ENCODE measurements around the gene ISY1.
A peak's percentile ranks its signal among the peaks of the same experiment; 100 is the strongest.
"Not testable (repeated sequence)": the region's sequence is repeated elsewhere in the genome, so short reads cannot be mapped to it uniquely, and the experiment has no call there.

Gene ISY1

DNA sequence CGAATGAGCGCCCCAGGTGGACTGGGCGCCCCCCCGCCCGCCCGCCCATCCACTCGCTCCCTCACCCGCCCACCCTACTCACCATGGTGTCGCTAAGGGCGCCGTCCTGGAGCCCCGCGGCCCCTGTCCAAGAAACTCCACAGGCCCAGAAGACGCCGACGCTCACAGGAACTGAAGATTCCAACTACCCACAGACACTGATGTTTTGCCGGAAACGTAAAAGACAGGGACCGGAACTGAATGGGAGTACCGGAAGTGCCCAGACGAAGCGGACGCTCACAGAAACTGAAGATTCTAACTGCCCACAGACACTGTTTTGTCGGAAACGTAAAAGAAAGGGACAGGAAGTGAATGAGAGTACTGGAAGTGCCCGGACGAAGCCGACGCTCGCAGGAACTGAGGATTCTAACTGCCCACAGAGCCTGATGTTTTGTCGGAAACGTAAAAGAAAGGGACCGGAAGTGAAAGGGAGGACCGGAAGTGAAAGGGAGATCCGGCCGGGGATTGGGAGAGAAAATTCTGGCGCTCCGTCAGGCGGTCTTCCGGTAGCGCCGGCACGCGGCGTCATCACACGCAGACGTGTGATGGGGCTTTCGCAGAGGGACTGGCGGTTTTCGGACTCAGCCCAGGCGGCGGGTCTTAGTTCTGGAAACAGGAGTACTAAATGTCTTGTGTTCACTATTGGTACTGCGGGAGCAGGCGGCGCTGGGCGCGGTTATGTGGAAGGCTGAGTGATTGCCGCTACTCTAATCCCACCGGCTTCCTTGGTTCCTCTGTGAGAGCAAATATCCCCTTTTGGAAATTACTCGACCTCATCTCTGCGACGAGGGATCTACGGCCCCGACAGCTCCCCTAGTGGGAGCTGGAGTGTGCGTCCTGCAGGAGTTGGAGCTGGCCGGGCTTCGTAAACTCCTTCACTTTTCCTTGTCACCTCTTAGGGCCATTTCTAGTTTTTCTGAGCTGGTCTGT lies at the start of gene ISY1:
Gene ISY1 (minus strand): TSS at position 173 of the 969 bp plus-strand sequence. CDS start 88 bp downstream, at position 85.
- DNase-seq = peak; percentile 86

- no peak for DNase-seq
These were observed 46.6 kb upstream of the ISY1 start for GRCh38 chr3:129207479-129207878.

DNA sequence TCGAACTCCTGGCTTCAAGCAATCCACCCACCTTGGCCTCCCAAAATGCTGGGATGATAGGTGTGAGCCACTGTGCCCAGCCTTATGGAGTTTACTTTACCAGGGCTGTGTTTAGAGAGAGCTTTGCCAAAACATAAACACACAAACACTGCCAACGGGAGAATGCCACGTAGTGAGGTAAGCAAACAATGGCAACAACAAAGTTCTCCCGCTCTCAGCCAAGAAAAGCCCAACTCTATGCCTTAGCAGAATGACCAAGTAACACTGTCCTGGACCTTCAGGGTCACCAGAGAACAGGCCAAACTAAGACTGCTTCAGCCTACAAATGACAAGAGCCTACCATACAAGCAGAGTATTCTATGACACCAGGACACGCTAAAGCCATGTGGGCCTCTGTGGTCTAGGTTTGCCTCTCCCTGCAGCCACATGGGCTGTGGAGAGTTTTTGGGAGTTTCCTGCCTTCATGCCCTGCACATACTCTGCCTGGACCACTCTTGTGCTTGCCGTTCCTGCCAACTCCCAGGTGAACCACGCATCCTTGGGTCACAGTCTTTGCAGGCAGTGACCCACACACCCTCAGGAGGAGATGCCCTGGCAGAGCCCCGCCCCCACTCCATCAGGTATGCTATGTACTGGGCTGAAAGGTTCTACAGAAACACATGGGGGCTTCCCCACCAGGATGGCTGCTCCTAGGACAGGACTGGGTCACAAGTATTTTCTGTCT lies 44.4 kb upstream of the ISY1 start:
- DNase-seq = no peak

DNA sequence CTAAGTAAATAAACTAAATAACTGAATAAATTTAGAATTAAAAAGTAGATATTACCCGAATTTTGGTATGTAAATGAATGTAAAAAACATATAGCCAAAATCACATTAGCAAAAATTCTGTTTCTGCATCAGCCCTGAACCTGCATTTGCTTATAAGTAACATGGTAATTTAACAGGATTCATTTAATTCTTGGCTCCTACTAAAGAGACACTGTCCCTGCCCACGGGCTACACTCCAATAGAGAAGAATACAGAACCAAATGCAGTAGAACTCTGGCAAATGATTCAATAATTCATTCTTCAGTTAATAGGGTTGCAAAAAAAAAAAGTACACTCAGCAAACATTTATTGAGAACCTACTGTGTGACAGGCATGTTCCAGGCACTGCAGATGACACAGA lies 43.6 kb upstream of the ISY1 start:
- DNase-seq = no peak

DNA sequence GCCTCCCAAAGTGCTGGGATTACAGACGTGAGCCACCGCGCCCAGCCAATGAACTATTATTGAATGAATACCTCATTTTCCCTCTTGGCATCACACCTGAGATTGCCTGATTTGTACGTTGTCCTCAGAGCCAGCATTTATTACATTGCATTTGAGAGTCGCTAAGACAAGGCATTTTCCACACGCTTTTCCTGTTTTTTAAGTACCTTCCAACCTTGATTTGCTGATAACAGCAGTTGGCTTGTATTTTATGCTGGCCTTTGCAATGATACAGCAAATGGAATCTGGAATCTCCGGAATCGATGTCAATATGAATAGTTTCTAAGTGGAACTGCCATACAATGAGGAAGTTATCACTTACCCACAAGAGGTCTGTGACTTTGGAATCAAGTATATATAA lies 38.5 kb upstream of the ISY1 start:
- no peak for DNase-seq

DNA sequence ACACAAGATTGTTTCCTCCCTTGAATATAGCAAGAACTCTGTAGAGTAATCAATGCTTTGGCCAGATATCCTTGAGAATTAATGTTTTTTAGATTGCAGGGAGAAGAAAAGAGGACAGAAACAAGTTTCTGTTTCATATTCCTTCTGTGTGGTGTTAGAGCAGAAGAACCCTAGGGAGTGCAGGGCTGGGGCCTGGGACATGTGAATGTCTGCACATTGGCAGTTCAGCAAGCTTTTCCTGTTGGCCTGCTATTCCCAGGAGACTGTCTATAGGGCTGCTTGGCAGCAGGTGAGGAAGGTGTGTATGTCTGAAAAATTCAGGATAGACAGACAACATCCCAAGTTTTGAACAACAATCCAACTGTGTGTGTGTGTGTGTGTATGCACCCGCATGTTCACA lies 36.5 kb upstream of the ISY1 start:
- no peak for DNase-seq

DNA sequence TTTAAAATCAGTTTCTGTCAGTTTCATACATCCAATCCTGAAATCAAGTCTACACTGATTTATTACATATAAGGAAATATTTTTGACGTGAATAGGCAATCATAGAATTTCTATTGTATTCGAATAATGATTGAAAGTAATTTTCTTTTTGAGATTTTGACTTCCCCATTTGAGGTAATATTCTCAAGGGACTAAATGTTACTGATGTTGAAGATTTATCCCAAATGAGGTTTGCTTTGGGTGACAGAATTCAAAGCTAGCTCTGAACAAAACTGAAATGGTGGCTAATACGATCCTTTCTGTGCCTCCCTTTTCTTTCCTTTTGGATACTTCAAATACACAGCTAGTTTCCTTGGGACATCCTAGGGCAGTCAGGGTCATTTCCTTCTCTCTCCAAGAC lies 35.7 kb upstream of the ISY1 start:
- no peak for DNase-seq

DNA sequence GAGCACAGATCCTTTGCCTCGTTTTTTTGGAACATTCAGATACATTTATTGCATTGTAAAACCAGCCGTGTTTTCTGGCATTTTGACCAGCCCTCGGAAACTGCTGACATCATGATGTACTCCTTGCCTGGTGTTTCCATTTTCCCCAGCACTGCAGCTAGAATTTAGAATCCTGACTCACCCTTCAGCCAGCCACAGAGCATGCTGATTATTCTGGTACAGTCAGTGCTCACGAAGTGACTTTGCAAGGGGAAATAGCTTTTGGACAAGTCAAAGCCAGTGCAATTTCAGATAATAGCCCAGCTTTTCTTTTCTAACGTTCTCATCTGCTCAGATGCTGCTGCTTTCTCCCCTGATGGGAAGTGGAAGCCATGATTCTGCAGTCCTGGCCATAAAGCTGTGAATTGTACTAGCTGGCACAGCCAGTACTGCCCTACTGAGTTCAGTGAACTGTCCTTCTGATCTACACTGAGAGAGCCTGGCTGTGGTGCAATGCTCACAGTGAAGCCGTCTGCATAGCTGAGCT lies 34.9 kb upstream of the ISY1 start:
- no peak for DNase-seq

DNA sequence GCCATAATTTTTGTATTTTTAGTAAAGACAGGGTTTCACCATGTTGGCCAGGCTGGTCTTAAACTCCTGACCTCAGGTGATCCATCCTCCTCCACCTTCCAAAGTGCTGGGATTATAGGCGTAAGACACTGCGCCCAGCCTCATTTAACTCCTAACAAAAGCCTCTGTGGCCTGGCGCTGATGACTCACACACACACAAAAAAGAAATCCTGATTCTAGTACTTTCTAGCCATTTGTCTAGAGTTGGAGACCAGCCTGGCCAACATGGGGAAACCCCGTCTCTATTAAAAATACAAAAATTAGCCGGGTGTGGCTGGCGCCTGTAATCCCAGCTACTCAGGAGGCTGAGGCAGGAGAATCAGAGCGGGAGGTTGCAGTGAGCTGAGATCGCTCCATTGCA lies 28.9 kb upstream of the ISY1 start:
- DNase-seq = not testable (repeated sequence)

- DNase-seq = no peak
These were observed 27.0 kb upstream of the ISY1 start for GRCh38 chr3:129187857-129188256.

GRCh38 chr3:129185783-129186182 lies 24.9 kb upstream of the ISY1 start:
- DNase-seq = no peak

GRCh38 chr3:129184784-129185542 lies 24.1 kb upstream of the ISY1 start:
- DNase-seq = not testable (repeated sequence)

DNA sequence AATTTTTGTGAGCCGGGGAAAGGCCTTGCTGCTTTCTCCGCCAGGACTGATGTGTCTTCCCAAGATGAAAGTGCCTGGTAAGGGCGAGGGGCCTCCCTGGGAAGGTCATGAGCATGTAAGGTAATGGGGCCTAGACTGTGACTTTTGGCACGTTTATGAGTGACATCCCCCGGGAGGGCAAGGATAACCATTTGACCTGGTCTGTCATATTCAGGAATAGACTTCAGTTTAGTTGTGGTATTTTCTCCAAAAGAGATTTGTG lies 23.5 kb upstream of the ISY1 start:
- no peak for DNase-seq

DNA sequence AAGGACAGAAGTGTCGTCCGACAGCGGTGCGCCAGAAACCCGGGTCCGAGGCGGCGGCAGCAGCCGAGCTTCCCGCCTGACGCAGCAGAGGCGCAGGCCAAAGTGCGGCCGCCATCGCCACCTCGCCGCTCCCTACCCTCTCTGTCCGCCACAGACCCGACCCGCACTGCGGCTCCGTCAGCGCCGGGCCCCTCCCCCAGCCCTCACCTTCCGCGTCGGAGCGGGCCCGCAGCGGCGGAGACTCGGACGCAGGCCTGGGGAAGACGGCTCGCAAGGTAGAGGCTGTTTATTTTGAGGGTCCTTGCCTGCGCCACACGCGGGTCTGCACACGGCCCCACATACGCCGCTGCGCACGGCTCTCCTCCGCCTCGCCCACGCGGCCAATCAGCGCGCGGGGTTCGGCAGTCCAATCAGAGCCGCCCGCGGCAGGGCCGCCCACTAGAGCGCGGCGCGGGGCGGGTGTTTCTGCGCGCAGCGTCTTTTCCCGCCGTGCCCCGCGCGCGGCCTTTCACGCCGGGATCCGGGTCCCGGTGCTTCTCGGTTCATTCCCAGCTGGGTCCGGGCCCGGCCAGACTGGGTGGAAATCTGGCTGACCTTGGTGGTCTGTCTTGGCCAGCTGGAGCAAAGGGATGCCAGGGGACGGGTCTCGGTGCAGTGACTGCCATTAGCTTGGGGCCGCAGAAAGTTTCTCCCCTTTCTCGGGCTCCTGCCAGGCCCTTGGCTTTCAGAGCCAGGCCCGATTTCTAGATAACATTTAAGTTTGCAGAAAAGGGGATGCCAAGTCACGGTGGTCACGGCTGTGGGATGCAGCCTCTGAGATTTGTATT lies 22.9 kb upstream of the ISY1 start, which contains the start of gene CNBP:
Gene CNBP (minus strand): TSS at position 328 of the 827 bp plus-strand sequence. CDS start 12,139 bp downstream, outside the sequence.
- peak; percentile 93 for DNase-seq

- no peak for DNase-seq
These were observed 21.7 kb upstream of the ISY1 start for GRCh38 chr3:129182390-129183185.

- DNase-seq = no peak
These were observed 21.0 kb upstream of the ISY1 start for GRCh38 chr3:129181819-129182218.

DNA sequence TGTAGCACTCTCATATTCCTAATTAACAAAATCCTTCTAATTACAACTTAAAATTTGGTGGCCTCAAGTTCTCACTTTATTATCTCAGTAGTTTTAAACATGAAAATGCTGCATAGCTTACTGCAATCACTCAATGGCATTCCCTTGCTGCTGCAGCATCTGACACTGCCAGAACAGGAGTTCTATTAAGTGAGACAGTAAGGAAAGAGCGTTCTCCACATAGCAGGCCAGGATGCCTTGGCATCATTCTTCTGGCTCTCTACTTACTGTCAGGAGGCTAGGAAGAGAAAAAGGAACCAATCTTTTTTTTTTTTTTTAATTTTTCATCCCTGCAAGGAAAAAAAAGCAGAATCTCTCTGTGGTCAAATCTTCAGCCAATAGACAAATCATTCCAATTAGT lies 19.6 kb upstream of the ISY1 start:
- DNase-seq = no peak

DNA sequence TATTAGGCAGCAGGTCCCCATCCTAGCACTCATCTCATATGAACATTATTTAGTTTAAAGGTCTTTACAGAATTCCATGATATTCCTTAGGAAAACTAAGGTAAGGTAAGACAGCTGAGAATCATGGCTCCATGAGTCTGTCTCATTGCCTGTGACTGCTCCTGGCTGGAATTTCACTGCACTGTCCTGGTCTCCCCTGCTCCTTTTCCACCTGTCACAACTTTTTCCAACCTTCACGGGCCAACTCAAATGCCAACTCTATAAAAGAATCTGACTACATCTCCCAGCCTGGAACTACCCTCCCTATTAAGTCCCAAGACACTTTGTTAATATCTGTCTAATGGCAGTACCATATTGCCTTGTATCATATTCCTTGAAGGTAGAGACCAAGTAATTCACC lies 15.2 kb upstream of the ISY1 start:
- no peak for DNase-seq

DNA sequence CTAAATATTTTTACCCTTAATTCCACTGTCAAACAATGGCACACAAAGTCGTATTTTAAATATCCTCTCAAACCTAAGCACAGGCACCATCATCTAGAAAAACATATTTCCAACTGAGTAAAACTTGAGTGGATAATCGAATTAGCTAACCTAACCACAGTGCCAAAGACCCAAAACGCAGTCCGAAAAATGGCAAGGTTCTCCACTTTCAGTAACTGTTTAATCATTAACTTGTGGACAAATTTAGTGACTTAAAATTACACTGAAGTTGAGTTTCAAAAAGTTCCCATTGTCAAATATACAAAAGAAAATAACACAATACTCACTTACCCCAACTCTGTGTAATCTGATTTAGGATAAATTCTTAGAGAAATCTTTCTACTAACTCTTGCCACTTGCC lies 12.9 kb upstream of the ISY1 start:
- no peak for DNase-seq

DNA sequence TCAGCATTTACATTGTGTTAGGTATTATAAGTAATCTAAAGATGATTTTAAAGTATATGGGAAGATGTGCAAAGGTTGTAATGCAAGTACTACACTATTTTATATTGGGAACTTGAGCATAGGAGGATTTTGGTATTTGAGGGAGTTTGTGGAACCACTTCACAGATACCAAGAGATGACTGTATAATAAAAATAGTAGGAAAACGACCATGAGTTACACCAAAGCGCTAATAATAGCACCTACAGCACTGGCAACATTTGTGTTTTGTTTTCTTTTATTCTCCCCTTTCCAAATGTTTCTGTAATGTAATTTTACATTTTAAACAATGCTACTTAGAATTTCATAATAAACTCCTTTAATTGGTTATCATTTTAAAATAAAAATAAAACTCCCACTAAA lies 12.3 kb upstream of the ISY1 start:
- no peak for DNase-seq

GRCh38 chr3:129166579-129167332 lies 5.9 kb upstream of the ISY1 start:
- DNase-seq = no peak
